Peyer's patch (tissue), 4 donors: ENCODE results near the gene PPP6R1. TPM values are rescaled to one million over a fixed set of nuclear protein-coding genes. Genes with fewer than 3 reads are reported as not detected.

ENCODE experiments used
- DNase-seq, 3 donors: peaks; one replicate each; pipeline ENCODE4 v3.0.0-alpha.2; 2017 to 2019
- H3K27ac ChIP-seq, 4 donors: fragments of 200-600 bp; sonication (generic); one replicate each; pipeline ENCODE4 v1.5.1; 2016 to 2019
- H3K27me3 ChIP-seq, 2 donors: fragments of 200-600 bp; sonication (generic); one replicate each; pipeline ENCODE4 v1.5.1; 2019
- H3K36me3 ChIP-seq, 3 donors: fragments of 200-600 bp; sonication (generic); one replicate each; pipeline ENCODE4 v1.5.1; 2016 to 2019
- H3K4me1 ChIP-seq, 4 donors: fragments of 200-600 bp; sonication (generic); one replicate each; pipeline ENCODE4 v1.5.1; 2016 to 2019
- H3K4me3 ChIP-seq, 4 donors: fragments of 200-600 bp; sonication (generic); 1 replicate in 3 of 4; 2 replicates in 1 of 4; pipeline ENCODE4 v1.5.1; 2016 to 2019; ENCODE audit warnings: mild to moderate bottlenecking in 1 of 4
- H3K9me3 ChIP-seq, 4 donors: fragments of 200-600 bp; sonication (generic); one replicate each; pipeline ENCODE4 v1.5.1; 2016 to 2019; ENCODE audit warnings: mild to moderate bottlenecking in 1 of 4
- POLR2A ChIP-seq, 2 donors: fragments of 450-650 bp; IDR thresholded peaks; one replicate each; pipeline ENCODE4 v1.5.1; 2017; ENCODE audit warnings: antibody characterized with exemption in 2 of 2, mild to moderate bottlenecking in 2 of 2, moderate library complexity in 2 of 2
- total RNA-seq, 4 donors: library from RNA; depleted of rRNA; stranded (reverse); fragments of >200 nt; gene quantifications; one replicate each; pipeline ENCODE4 v1.1.0, GENCODE V29; 2016
- TF ChIP-seq, protein P1 (sequence below), 6 experiments: fragments of 450-650 bp in 4 of 6; fragments of 200-600 bp in 2 of 6; sonication (generic) in 1 of 6; IDR thresholded peaks; one replicate each; pipeline ENCODE4 v1.5.1; 2017 to 2019; ENCODE audit warnings: antibody characterized with exemption in 6 of 6, mild to moderate bottlenecking in 3 of 6, moderate library complexity in 1 of 6

Gene PPP6R1
- total RNA-seq, 4 donors from 2014 or later = 71.2 to 123 (median 94.8) TPM

- H3K27me3 ChIP-seq = no peaks in the 10 kb centered on the region
- DNase-seq = no peak
- peaks cover 0 to 8% (median 0%) of the 10 kb centered on the region in 4 donors for H3K4me1 ChIP-seq
- no peak for TF ChIP-seq POLR2A (IDR thresholded peaks at IDR 0.05)
- TF ChIP-seq, protein P1, sequence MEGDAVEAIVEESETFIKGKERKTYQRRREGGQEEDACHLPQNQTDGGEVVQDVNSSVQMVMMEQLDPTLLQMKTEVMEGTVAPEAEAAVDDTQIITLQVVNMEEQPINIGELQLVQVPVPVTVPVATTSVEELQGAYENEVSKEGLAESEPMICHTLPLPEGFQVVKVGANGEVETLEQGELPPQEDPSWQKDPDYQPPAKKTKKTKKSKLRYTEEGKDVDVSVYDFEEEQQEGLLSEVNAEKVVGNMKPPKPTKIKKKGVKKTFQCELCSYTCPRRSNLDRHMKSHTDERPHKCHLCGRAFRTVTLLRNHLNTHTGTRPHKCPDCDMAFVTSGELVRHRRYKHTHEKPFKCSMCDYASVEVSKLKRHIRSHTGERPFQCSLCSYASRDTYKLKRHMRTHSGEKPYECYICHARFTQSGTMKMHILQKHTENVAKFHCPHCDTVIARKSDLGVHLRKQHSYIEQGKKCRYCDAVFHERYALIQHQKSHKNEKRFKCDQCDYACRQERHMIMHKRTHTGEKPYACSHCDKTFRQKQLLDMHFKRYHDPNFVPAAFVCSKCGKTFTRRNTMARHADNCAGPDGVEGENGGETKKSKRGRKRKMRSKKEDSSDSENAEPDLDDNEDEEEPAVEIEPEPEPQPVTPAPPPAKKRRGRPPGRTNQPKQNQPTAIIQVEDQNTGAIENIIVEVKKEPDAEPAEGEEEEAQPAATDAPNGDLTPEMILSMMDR (IDR thresholded peaks at IDR 0.05) = no peak
- no peaks in the 10 kb centered on the region for H3K36me3 ChIP-seq
- no peak overlapping the region for H3K4me3 ChIP-seq
- no peak overlapping the region for H3K27ac ChIP-seq
- no peaks in the 10 kb centered on the region for H3K9me3 ChIP-seq
These were observed 46.2 kb upstream of the PPP6R1 start for GRCh38 chr19:55304980-55305379.

GRCh38 chr19:55304279-55304978 is 45.6 kb upstream of the PPP6R1 start:
- Histone ChIP-seq H3K27me3 (no peaks in the 10 kb centered on the region), H3K9me3 (no peaks in the 10 kb centered on the region), H3K36me3 (no peaks in the 10 kb centered on the region), H3K27ac (no peak overlapping the region), H3K4me1 (peaks cover 0 to 8% (median 0%) of the 10 kb centered on the region in 4 donors), H3K4me3 (no peak overlapping the region)
- DNase-seq = peak in 2 of 3 donors; percentile 61 to 67
- TF ChIP-seq POLR2A (IDR thresholded peaks at IDR 0.05) = no peak
- TF ChIP-seq, protein P1 (IDR thresholded peaks at IDR 0.05) = no peak

GRCh38 chr19:55303477-55303876 is 44.7 kb upstream of the PPP6R1 start:
- TF ChIP-seq, protein P1 (IDR thresholded peaks at IDR 0.05) = no peak
- no peak for TF ChIP-seq POLR2A (IDR thresholded peaks at IDR 0.05)

DNA sequence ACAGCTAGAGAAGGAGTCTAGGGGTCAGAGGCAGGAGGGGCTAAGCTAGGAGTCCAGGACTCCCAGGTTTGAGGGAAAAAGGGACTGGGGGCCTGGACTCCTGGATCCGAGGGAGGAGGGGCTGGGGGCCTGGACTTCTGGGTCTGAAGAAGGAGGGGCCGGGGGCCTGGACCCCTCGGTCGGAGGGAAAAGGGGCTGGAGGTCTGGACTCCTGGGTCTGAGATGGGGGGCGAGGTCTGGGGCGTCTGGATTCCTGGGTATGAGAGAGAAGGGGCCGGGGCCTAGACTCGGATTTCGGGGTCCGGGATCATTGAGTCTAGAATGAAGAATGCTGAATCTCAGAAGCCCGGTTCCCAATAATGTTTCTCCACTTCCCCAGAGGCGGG is 43.5 kb upstream of the PPP6R1 start:
- Histone ChIP-seq H3K9me3 (no peaks in the 10 kb centered on the region), H3K27ac (peak overlapping the region in 1 of 4 donors; percentile 64), H3K4me3 (peak overlapping the region; percentile 9 to 46 (median 35)), H3K27me3 (no peaks in the 10 kb centered on the region), H3K4me1 (peaks cover 0 to 8% (median 0%) of the 10 kb centered on the region in 4 donors), H3K36me3 (no peaks in the 10 kb centered on the region)
- no peak for TF ChIP-seq POLR2A (IDR thresholded peaks at IDR 0.05)
- TF ChIP-seq, protein P1 (IDR thresholded peaks at IDR 0.05) = no peak
- DNase-seq = no peak

More at GRCh38 chr19:55303477-55303876, 44.7 kb upstream of the PPP6R1 start:
- H3K36me3 ChIP-seq = no peaks in the 10 kb centered on the region
- no peaks in the 10 kb centered on the region for H3K27me3 ChIP-seq
- H3K9me3 ChIP-seq = no peaks in the 10 kb centered on the region
- DNase-seq = no peak
- H3K4me1 ChIP-seq = peaks cover 0 to 8% (median 0%) of the 10 kb centered on the region in 4 donors
- H3K4me3 ChIP-seq = no peak overlapping the region
- no peak overlapping the region for H3K27ac ChIP-seq

DNA sequence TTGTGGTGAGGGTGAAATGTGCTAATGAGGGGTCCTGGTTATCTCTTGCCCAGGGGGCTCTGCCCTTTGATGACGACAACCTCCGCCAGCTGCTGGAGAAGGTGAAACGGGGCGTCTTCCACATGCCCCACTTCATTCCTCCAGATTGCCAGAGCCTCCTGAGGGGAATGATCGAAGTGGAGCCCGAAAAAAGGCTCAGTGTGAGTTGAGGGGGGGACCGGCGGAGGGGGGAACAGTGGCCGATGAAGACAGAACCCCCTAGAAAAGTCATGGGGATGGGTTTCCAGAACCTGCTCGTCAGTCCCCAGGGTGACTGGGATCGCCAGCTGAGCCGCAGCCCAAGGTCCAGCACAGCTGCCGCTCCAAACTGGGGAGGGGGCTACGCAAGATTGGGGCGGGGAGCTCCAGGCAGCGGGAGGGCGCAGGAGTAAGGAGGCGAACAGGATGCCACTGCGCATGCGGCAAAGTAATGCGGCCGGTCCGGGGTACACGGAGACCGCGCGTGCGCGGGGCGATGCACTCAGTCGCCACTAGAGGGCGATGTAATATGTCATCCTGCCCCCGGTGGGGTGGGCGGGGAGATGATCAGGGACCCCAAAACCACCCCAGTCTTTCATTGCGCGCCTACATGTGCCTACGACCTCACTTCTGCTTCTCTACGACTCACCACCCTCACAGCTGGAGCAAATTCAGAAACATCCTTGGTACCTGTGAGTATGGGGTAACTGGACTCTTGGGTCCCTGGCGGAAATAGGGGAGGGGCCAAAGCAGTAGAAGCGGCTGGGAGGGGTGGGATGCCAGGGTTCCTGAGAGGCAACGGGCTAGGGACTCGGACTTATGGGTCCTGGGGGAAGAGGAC is 42.9 kb upstream of the PPP6R1 start:
- no peaks in the 10 kb centered on the region for H3K36me3 ChIP-seq
- peak overlapping the region; percentile 9 to 46 (median 35) for H3K4me3 ChIP-seq
- peak overlapping the region in 2 of 4 donors; percentile 1 to 64 for H3K27ac ChIP-seq
- H3K27me3 ChIP-seq = no peaks in the 10 kb centered on the region
- DNase-seq = peak; percentile 88 to 96 (median 90)
- TF ChIP-seq, protein P1 (IDR thresholded peaks at IDR 0.05) = peak; percentile 94 to 99 (median 95)
- TF ChIP-seq POLR2A (IDR thresholded peaks at IDR 0.05) = no peak
- H3K4me1 ChIP-seq = peaks cover 0 to 8% (median 0%) of the 10 kb centered on the region in 4 donors
- no peaks in the 10 kb centered on the region for H3K9me3 ChIP-seq
